NCI-H2227 treated with DMSO at 0.1 percent for 48 hours (cell line): ENCODE results near the gene CABLES1.

Experiments used
- DNase-seq: peaks from one replicate; lab custom pipeline; 2025; lab: John Stamatoyannopoulos, UW

The CABLES1 gene

DNA sequence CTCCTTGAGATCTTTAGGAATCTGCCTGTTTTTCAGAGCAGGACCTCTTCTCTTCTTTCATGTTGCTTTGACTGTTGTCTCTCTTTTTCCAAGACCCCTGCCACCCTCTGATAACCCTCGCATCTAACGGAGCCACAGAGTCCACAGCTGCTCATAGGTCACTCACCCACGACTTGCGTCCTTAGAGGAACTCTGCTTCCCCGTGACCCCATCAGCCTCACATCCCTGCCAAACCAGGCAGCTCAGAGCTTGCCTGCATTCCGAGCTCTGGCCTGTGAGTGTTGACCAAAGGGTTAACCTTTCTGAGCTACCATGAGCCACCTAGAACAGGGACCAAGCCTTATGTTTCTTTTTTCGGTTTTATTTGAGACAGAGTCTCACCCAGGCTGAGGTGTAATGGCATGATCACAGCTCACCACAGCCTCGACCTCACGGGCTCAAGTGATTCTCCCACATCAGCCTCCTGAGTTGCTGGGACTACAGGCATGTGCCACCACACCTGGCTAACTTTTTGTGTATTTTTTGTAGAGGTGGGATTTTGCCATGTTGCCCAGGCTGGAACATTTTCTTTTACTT, 36.4 kb downstream of the CABLES1 start:
- no peak for DNase-seq

DNA sequence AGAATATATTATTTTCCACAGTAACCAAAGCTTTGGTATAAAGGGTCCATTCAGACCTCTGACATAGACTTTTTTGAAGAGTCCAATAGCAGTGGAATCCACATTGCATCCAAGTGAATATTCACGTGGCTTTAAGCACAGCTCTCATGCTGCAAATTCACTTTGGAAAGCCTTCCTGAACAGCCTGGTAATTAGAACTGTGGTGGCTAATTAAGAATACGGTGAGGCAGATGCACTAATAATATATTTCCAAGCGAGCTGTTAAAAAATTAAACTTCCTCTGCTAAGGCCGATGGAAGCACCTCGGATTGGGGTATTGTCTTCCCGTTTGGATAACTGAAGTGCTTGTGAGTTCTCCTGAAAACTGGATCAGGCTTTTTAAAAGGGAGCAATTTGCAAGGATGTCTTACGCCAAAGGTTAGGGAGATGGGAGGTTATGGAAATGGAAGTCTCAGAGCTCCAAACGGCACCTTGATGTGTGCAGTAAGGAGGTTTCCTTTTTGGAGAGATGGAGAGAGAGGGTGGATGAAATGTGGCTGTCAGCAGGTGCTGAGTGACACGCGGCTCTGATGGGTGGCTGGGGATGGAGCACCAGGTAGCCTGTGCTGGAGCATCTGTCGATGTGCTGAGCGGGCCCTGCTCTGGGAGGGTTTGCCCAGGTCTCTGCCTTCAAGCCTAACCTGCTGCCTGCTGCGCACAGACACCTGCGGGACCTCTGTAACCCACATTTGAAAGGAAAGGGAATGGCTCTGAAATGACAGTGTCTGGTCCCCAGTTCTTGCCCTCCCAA, 37.5 kb downstream of the CABLES1 start:
- no peak for DNase-seq

DNA sequence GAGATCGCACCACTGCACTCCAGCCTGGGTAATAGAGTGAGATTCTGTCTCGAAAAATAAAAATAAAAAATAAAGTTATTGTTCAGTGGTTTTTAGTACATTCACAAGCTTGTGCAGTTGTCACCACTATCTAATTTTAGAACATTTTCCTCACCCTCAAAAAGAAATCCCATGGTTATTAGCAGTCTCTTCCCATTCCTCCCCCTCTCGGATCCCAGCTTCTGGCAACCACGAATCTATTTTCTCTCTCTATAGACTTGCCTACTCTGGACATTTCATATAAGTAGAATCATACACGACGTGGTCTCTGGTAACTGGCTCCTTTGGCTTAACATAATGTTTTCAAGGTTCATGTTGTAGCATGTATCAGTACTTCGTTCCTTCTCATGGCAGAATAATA, 38.6 kb downstream of the CABLES1 start:
- no peak for DNase-seq

DNA sequence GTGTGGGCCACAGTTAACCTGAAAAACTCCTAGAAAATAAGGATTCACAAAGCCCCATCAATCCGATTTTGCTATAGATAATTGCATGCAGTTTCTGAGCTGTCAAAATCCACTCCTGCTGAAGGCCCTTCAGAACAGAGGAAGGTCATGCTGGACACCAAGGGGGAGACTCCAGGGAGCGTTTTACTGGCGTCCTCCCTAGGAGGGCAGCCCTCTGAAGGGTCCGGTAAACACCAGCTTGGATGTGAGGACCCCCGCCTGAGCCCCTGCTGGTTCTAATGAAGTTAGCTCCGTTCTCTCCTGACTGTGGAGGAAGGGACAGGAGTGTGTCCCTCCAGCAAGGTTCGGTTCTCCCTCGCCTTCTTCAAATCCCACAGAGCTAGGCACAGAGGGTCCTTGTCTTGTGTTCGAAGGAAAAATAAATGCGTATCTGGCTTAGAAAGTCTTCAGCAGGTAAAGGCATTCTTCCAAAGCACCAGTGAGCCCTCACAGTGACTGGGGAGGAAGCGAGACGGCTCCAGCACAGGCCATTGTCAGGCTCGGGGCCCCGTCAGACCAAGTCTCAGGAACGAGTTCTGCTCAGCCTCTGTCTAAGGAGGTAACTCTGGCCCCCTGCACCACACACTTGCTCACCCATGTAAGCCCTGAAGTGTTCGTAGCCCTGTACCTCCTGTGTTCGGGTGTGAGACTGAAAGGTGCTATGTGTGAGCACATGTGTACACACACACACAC, 41.6 kb downstream of the CABLES1 start:
- DNase-seq: no peak

DNA sequence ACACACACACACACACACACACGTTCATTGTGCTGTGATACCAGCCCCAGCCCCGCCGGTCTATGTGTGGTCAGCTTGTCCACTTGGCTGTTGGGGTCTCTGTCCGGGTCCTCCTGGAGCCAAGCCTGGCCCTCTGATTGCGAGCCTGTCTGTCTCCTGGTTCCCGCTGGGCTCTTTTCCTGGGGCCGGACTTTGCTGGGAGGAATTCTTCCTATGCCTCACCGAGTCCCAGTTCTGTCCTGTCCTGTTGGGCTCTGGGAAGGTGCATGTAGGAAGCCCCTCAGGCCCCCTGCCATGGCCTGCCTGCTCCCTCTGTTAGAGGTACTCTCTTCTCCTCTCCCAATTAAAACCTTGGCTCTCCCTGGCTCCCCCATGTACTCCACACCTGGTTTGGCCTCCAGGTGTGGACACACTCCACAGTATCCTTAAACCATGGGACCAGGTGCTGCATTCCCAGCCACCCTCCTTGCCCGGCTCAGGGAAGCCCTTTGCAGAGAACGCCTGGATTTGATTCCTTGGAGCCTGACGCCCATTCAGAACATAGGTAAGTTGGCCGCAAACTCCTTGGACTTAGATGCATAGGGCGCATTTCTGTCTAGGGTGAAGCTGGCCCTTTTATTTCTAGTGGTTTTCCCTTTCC, 42.3 kb downstream of the CABLES1 start:
- no peak for DNase-seq

DNA sequence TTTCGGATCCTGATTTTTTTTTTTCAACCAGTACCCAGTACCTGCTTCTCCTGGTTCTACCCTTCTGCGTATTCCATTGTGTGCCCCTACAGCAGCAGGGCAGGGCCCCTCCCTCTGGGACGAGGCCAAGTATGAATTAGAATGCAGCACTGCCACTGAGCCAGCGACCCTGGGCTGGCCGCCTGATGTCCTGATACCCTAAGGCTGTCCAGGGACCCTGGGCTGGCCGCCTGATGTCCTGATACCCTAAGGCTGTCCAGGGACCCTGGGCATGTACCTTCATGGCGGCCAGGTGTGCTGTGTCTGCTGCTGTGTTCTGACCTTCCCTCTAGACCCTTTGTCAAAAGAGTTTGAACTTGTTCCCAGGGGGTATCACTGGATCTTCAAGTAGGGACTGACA, 42.9 kb downstream of the CABLES1 start:
- no peak for DNase-seq

DNA sequence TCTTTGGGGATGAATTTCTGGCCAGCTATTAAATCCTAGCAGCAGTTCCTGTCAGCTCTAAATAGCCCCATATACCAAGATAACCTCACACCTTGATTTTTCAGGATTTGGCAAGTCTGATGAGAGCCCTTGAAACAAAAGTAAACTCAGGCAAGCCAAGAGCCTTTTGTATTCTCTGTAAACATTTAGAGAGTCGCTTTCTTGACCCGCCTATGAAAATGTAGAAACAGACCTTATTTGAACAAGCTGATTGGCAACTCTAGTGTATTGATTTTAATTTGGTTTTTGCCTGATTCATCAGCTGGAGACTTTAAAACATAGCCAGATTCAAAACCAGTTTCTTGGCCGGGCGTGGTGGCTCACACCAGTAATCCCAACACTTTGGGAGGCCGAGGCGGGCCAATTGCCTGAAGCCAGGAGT, 43.4 kb downstream of the CABLES1 start:
- DNase-seq: no peak

DNA sequence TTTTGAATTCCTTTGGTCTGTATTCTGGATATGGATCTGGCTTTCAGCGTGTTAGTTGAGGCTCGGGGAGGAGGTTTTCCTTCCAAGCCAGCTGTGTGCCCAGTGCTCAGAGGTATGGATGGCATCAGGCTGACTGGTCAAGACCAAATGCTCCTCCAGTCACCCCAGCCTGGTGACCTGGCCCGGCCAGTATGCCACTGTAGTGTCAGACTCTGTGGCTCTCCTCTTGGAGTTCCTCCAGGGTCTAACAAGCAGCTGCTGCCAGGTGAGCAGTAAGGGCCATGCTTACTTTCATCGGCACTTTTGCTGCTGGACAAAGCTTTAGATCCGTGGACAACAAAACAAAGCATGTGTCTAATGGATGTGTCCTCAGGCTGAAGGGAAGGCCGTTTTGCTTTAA, 44.1 kb downstream of the CABLES1 start:
- no peak for DNase-seq

DNA sequence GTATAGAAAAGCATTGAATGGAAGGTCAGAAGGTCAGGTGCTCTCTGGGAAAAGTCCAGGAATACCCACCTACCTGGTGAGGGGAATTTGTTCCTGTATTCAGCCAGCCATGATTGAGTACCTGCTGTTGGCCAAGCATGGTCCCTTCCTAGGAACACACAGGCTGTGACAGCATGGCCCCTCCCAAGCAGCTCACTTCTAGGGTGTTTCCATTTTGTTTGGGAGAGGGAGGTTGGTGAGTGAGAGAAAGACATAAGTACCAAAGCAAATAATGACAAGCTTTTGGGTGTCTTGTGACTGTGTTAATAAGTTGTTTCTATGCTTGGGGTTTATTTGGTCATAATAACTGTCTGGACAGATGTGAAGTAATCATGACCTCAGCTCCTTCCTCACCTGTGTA, 46.3 kb downstream of the CABLES1 start:
- no peak for DNase-seq

DNA sequence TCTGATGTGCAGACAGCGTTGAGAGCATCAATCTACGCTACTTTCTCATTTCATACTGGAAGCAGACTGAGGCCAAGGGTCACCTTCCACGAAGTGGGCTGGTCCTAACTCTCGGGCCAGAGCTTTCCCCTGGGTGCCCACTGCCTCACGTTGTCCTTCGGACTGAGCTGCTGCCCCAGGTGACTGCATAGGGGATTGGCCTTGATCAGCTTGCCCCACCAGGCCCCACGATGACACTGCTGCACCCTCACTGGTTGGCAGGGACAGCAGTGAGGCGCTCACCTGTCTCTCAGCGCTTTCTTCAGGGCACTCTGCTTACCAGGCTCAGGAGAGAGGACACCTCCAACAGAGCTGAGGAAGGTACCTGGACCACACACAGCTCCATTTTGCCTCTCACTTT, 47.3 kb downstream of the CABLES1 start:
- no peak for DNase-seq

DNA sequence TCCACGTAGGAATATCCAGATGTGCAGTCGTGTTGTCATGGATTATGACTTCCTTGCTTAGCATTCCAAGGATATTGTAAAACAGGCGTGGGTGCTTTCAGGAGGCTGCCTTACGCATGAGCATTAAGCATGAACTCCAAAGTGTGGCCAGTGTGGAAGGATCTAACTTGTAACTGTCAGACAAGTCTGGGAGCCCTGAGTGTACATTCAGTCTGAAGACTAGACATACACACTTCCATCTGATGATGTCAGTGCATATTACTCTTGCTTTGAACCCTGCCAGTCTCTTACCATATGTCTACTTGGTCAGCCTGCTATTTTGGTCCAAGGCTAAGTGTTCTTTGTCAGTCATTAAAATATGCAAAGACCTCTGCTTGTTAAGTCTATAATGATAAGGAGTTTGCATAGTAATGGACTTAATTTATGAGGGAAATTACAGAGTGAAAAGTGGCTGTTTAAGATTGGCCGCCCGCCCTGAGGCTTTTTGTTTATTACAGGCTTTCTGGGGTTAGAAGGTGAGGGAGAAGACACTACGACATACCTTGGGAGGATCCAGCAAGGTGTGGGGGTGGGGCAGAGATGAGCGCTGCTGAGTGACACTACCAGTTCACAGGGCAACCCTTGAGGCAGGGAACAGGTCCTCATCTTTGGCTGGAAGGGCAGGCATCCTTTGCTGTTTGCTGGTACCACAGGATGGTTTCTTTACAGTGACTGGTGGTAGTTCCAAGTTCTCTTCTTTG, 48.3 kb downstream of the CABLES1 start:
- no peak for DNase-seq

DNA sequence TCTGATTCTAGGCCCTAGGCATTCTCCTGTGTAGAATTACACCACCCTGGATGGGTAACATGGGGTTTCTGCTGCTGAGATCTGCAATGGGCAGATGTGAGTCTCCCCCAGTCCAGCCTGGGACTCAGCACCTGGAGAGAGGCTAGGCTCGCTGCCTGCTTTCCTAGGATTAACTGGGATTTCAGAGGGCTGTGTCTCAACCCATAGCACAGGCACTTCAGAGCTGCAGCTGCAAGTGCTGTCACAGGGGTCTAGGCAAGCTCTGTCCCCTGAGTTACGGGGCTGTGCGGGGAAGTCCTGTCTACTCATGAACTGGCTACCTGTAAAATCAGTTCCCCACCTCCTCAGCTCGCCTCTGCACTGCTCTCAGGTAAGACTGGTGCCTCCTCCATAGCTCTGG, 51.5 kb downstream of the CABLES1 start:
- no peak for DNase-seq

DNA sequence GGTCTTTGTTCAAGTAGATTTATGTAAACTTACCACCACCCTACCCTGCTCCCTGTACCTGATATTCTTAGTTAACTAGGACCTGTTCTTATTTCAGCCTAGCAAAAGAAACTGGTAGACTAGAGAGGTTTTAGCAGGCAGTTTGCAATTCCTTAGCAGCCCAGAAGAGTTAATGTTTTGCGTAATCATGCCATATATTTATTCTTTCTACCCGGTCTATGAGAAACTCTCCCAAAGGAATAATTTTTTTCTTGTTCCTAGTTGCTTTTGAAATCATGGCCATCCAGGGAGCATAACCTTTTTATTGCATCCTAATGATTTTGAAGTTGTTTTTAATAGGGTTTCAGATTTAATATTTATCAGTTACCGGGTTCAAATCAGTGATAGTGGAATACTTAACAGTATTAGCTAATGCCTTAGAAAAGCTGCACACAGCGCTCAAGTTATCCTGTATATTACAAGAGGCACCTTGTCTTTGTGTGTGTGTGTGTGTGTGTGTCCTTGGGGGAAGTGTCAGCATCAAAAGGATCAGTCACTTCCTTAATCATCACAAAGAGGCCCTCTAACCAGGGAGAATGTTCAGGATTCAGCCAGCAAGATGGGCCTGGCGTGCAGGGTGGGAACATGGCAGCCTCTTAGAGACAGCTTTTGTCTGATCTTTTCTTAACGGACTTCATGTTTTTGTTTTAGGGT, 52.9 kb downstream of the CABLES1 start:
- no peak for DNase-seq

DNA sequence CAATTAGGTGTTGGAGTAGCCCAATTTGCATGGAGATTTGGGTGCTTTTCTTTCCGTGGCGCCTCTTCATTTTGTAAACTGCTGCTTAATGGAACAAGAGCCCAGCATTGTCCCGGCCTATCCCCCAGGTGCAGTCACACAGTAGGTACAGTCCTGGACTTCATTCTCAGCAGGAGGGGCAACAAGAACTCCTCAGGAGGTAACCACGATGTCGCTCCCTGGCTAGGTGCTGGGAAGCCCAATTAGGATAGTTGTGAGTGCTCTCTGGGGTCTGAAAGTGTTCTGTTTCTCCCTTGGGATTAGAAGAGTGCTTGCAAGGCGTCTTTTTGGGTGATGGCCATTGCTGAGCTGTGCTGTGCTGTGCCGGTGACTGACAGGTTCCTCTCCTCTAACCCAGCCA, 53.8 kb downstream of the CABLES1 start:
- DNase-seq: no peak

DNA sequence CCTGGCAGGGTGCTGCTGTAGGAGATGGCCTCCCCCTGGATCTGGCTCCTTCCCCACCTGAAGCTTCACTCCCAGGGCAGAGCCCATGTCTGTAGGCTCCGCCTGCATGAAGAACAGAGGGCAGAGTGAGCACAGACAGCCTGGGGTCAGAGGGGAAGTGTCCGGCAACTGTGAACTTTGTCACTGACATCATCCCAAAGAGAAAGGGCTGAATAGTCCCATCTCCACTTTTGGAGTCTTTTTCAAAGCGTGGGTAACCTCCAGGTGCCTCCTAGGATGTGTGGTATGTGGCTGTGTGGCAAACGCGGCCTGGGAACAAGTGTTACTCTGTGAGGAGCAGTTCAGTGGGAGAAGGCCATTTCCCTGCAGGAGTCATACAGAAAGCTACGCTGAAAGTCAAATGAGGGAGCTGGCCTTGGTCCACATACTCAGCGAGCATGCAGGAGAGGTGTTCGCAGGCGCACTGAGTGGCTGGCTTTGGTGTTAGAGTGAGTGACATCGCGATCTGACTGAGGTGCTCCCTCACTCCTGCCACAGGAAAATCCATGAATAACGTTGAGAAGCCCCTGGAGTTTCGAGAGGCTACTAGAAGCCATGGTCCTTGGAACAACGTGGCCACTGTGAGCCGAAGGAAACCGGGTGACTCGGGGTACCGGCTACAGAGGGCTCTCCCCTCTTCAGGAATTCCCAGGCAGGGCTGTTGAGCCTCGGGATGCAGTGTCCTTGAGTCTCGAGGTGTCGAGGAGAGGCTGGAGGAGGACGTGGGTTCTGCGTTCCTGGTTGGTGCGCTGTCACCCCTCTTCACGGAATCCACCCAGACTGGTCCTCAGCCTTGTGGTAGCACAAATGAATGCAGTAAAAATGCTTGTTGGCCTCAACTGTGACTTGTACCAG, 54.7 kb downstream of the CABLES1 start:
- DNase-seq: no peak

DNA sequence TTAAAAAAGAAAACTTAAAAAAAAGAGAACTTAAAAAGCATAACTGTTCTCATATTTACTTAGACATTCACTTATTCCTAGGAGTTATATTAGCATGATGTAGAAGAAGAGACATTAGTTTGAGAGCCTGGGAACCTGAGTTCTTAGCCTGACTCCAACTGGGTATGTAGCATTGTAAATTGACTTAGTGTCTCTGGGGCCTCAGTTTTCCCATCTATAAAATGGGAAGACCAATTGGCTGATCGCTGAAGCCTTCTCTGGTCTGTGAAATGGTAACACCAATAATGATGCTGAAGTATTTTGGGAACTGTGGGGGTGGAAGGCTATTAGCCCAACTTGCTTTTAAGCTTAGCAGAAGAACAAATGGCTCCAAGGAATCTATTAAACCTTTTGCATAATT, 55.9 kb downstream of the CABLES1 start:
- DNase-seq: no peak

DNA sequence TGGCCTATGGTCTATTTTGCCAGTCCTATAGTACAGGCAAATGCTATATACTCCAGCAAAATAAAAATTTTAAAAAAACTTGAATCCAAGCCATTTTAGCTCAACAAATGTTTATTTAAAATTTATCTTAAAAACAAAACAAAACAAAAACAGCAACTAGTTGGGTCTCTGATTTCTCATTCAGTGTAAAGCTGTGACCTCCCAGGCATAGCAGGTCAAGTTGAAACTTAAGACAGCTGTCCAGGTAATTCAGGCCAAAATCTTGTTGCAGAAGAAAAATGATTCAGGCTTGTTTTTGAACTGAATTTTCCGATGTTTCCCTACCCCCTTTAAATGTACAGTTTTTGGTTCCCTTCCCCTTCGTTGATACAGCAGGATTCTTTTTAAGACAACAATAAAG, 58.5 kb downstream of the CABLES1 start:
- no peak for DNase-seq

DNA sequence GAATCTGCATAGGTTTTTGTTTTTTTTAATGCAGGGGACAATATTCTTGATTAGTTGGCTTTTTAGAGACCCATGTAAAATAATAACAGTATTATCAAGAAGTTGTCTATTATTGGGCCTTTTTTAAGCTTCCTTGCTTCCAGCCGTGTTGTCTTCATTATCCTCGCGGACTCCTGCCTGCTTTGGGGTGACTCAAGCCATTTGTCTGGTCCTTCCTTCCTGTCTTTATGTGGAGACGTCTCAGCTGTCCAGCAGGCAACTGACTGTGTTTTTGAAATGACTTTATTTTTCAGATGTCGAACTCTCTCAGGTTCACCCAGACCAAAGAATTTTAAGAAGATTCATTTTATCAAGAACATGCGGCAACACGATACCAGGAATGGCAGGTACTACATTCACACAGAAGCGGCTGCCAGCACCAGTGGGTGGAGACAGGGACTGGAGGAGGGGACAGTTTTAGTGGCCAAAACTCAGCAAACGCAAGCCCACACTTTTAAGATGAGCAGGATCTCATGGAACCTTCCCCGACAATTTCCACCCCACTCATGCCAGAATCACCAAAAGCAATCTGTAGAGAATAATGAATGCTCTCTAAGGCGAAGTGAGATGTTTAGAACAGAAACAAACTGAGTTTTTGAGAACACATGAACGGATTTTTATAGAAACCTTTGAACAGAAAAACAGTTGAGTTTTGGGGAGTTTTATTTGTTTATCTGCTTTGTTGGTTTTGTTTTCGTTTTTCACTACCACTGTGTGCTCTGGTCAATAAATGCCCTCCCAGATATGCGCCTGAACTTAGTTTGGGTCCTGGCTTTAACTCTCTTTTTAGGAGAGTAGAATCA, 59.1 kb downstream of the CABLES1 start:
- DNase-seq: no peak
